ENCODE measurements around the gene ZNF132. TPM values are rescaled to one million over a fixed set of nuclear protein-coding genes. Genes with fewer than 3 reads are reported as not detected.
A peak's percentile ranks its signal among the peaks of the same experiment; 100 is the strongest.

The ZNF132 gene
- total and polyA plus RNA-seq, 9 of the 15 experiments (the other 6 are each of a cell fraction or from before 2014, with no cell fraction given): 0.03 to 0.42 (median 0.10) TPM; not detected in 5

- 0 out of 2 replicates have a peak, but pooled peaks have one; percentile 46 for TF ChIP-seq NFRKB (IDR thresholded peaks at IDR 0.05; ENCODE audit: low read depth)
- TF ChIP-seq CHD4 (IDR thresholded peaks at IDR 0.05; ENCODE audit: insufficient read depth, insufficient replicate concordance, low read depth, low read length, poor library complexity, severe bottlenecking): no peak
- TF ChIP-seq, protein P1, sequence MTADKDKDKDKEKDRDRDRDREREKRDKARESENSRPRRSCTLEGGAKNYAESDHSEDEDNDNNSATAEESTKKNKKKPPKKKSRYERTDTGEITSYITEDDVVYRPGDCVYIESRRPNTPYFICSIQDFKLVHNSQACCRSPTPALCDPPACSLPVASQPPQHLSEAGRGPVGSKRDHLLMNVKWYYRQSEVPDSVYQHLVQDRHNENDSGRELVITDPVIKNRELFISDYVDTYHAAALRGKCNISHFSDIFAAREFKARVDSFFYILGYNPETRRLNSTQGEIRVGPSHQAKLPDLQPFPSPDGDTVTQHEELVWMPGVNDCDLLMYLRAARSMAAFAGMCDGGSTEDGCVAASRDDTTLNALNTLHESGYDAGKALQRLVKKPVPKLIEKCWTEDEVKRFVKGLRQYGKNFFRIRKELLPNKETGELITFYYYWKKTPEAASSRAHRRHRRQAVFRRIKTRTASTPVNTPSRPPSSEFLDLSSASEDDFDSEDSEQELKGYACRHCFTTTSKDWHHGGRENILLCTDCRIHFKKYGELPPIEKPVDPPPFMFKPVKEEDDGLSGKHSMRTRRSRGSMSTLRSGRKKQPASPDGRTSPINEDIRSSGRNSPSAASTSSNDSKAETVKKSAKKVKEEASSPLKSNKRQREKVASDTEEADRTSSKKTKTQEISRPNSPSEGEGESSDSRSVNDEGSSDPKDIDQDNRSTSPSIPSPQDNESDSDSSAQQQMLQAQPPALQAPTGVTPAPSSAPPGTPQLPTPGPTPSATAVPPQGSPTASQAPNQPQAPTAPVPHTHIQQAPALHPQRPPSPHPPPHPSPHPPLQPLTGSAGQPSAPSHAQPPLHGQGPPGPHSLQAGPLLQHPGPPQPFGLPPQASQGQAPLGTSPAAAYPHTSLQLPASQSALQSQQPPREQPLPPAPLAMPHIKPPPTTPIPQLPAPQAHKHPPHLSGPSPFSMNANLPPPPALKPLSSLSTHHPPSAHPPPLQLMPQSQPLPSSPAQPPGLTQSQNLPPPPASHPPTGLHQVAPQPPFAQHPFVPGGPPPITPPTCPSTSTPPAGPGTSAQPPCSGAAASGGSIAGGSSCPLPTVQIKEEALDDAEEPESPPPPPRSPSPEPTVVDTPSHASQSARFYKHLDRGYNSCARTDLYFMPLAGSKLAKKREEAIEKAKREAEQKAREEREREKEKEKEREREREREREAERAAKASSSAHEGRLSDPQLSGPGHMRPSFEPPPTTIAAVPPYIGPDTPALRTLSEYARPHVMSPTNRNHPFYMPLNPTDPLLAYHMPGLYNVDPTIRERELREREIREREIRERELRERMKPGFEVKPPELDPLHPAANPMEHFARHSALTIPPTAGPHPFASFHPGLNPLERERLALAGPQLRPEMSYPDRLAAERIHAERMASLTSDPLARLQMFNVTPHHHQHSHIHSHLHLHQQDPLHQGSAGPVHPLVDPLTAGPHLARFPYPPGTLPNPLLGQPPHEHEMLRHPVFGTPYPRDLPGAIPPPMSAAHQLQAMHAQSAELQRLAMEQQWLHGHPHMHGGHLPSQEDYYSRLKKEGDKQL (CRISPR knock-in tag; IDR thresholded peaks at IDR 0.05; ENCODE audit: borderline replicate concordance): no peak
- TF ChIP-seq E2F1 (CRISPR knock-in tag; IDR thresholded peaks at IDR 0.05): no peak
- TF ChIP-seq FOXA3 (CRISPR knock-in tag; conservative IDR thresholded peaks at IDR 0.05 in 1 of 2, IDR thresholded peaks at IDR 0.05 in 1 of 2): no peak
- TF ChIP-seq ZNF436 (CRISPR knock-in tag; IDR thresholded peaks at IDR 0.05): no peak
- no peak for TF ChIP-seq E2F5 (CRISPR knock-in tag; IDR thresholded peaks at IDR 0.05)
- TF ChIP-seq ZSCAN29 (IDR thresholded peaks at IDR 0.05): no peak
- TF ChIP-seq MLX (CRISPR knock-in tag; conservative IDR thresholded peaks at IDR 0.05): no peak
- TF ChIP-seq, protein P2, sequence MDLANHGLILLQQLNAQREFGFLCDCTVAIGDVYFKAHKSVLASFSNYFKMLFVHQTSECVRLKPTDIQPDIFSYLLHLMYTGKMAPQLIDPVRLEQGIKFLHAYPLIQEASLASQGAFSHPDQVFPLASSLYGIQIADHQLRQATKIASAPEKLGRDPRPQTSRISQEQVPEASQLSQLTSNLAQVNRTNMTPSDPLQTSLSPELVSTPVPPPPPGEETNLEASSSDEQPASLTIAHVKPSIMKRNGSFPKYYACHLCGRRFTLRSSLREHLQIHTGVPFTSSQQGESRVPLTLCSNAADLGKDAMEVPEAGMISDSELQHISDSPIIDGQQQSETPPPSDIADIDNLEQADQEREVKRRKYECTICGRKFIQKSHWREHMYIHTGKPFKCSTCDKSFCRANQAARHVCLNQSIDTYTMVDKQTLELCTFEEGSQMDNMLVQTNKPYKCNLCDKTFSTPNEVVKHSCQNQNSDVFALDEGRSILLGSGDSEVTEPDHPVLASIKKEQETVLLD (IDR thresholded peaks at IDR 0.05): no peak
- no peak for TF ChIP-seq POLR3G (IDR thresholded peaks at IDR 0.05; ENCODE audit: extremely low read depth, insufficient read length, insufficient replicate concordance)
- no peak for TF ChIP-seq TEAD1 (CRISPR knock-in tag; IDR thresholded peaks at IDR 0.05)
- no peak for TF ChIP-seq SETDB1 (IDR thresholded peaks at IDR 0.05; ENCODE audit: low read length)
- no peak for TF ChIP-seq CBFA2T2 (conservative IDR thresholded peaks at IDR 0.05)
- TF ChIP-seq ZNF212 (CRISPR knock-in tag; IDR thresholded peaks at IDR 0.05): no peak
- TF ChIP-seq ZNF695 (CRISPR knock-in tag; IDR thresholded peaks at IDR 0.05): no peak
- TF ChIP-seq SMAD4 (CRISPR knock-in tag; conservative IDR thresholded peaks at IDR 0.05): no peak
- no peak for TF ChIP-seq ETV5 (CRISPR knock-in tag; IDR thresholded peaks at IDR 0.05; ENCODE audit: low read depth)
- no peak for TF ChIP-seq ZNF589 (CRISPR knock-in tag; IDR thresholded peaks at IDR 0.05; ENCODE audit: low read depth)
Observed at GRCh38 chr19:58407658-58408151, 32.2 kb downstream of the ZNF132 start (continued).

Measured in K562 (cell line).